MM.1S (cell line): ENCODE results near the gene MANSC4.

Source experiments
- DNase-seq: peaks from one replicate; pipeline ENCODE4 v3.0.0-alpha.2; 2015
- H2AFZ ChIP-seq: fragments of 300-600 bp; sonication (generic); 2 replicates; pipeline ENCODE4 v1.6.0; 2016; ENCODE audit warnings: antibody characterized with exemption, low read length
- H3F3A ChIP-seq: fragments of 300-600 bp; sonication (generic); 2 replicates; pipeline ENCODE4 v1.6.1; 2016; ENCODE audit warnings: mild to moderate bottlenecking, antibody characterized with exemption, low read length, moderate library complexity, mixed read lengths; ENCODE audit not compliant: insufficient read depth
- H3K27ac ChIP-seq: fragments of 300-600 bp; sonication (generic); 2 replicates; pipeline ENCODE4 v1.5.1; 2016; ENCODE audit warnings: mild to moderate bottlenecking, low read length
- H3K27me3 ChIP-seq: fragments of 300-600 bp; sonication (generic); replicated peaks from 2 replicates; pipeline ENCODE4 v1.6.0; 2016; ENCODE audit warnings: low read length; ENCODE audit not compliant: insufficient read depth
- H3K36me3 ChIP-seq: fragments of 300-600 bp; sonication (generic); replicated peaks from 2 replicates; pipeline ENCODE4 v1.6.1; 2016; ENCODE audit warnings: mild to moderate bottlenecking, low read length, mixed read lengths; ENCODE audit not compliant: insufficient read depth
- H3K4me1 ChIP-seq: fragments of 300-600 bp; sonication (generic); 2 replicates; pipeline ENCODE4 v1.6.1; 2016; ENCODE audit warnings: low read length, mixed read lengths
- H3K4me2 ChIP-seq: fragments of 300-600 bp; sonication (generic); 2 replicates; pipeline ENCODE4 v1.6.0; 2016; ENCODE audit warnings: low read depth, low read length
- H3K4me3 ChIP-seq: fragments of 300-600 bp; sonication (generic); 2 replicates; pipeline ENCODE4 v1.5.1; 2016; ENCODE audit warnings: low read length, mixed read lengths
- H3K79me2 ChIP-seq: fragments of 300-600 bp; sonication (generic); 2 replicates; pipeline ENCODE4 v1.6.1; 2016; ENCODE audit warnings: mixed run types, low read length, mixed read lengths
- H3K9ac ChIP-seq: fragments of 300-600 bp; sonication (generic); 2 replicates; pipeline ENCODE4 v1.6.1; 2016; ENCODE audit warnings: low read length, mixed read lengths
- H3K9me2 ChIP-seq: fragments of 300-600 bp; sonication (generic); replicated peaks from 2 replicates; pipeline ENCODE4 v1.6.1; 2016; ENCODE audit warnings: mild to moderate bottlenecking, low read length, mixed read lengths; ENCODE audit not compliant: insufficient read depth
- H3K9me3 ChIP-seq: fragments of 300-600 bp; sonication (generic); replicated peaks from 2 replicates; pipeline ENCODE4 v1.6.1; 2016; ENCODE audit warnings: mild to moderate bottlenecking, low read length, mixed read lengths; ENCODE audit not compliant: insufficient read depth
- H4K20me1 ChIP-seq: fragments of 300-600 bp; sonication (generic); 2 replicates; pipeline ENCODE4 v1.6.1; 2016; ENCODE audit warnings: mild to moderate bottlenecking, low read length, moderate library complexity, mixed read lengths; ENCODE audit not compliant: insufficient read depth
- EZH2 ChIP-seq: fragments of 300-600 bp; sonication (generic); optimal IDR thresholded peaks from 2 replicates; pipeline ENCODE3; 2017; ENCODE audit warnings: low read depth, mild to moderate bottlenecking, antibody characterized with exemption, low read length, mixed read lengths
- EZH2phosphoT487 ChIP-seq: fragments of 300-600 bp; sonication (generic); IDR thresholded peaks from 2 replicates; pipeline ENCODE4 v1.6.1; 2018; ENCODE audit warnings: antibody characterized with exemption, low read length
- TF ChIP-seq, protein P1 (sequence below): fragments of 300-600 bp; sonication (generic); IDR thresholded peaks from 2 replicates; pipeline ENCODE4 v1.5.1; 2016; ENCODE audit warnings: antibody characterized with exemption, low read length, mixed read lengths

Gene MANSC4

GRCh38 chr12:27817766-27818165 is 37.7 kb upstream of the MANSC4 start:
- Histone ChIP-seq H3K9me3 (no peaks in the 10 kb centered on the region), H3K27ac (no peak overlapping the region), H3K9ac (no peak overlapping the region), H3K4me2 (no peak overlapping the region), H3F3A (no peaks in the 10 kb centered on the region), H2AFZ (no peak overlapping the region), H4K20me1 (no peaks in the 10 kb centered on the region), H3K36me3 (no peaks in the 10 kb centered on the region), H3K79me2 (no peaks in the 10 kb centered on the region), H3K4me3 (no peak overlapping the region), H3K9me2 (no peaks in the 10 kb centered on the region), H3K27me3 (no peaks in the 10 kb centered on the region), H3K4me1 (no peaks in the 10 kb centered on the region)
- DNase-seq = no peak
- TF ChIP-seq EZH2 (no peak), EZH2phosphoT487 (no peak)
- TF ChIP-seq, protein P1, sequence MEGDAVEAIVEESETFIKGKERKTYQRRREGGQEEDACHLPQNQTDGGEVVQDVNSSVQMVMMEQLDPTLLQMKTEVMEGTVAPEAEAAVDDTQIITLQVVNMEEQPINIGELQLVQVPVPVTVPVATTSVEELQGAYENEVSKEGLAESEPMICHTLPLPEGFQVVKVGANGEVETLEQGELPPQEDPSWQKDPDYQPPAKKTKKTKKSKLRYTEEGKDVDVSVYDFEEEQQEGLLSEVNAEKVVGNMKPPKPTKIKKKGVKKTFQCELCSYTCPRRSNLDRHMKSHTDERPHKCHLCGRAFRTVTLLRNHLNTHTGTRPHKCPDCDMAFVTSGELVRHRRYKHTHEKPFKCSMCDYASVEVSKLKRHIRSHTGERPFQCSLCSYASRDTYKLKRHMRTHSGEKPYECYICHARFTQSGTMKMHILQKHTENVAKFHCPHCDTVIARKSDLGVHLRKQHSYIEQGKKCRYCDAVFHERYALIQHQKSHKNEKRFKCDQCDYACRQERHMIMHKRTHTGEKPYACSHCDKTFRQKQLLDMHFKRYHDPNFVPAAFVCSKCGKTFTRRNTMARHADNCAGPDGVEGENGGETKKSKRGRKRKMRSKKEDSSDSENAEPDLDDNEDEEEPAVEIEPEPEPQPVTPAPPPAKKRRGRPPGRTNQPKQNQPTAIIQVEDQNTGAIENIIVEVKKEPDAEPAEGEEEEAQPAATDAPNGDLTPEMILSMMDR = no peak

- Histone ChIP-seq H2AFZ (no peak overlapping the region), H3K9me3 (no peaks in the 10 kb centered on the region), H3K4me3 (no peak overlapping the region), H3K79me2 (no peaks in the 10 kb centered on the region), H3K4me2 (no peak overlapping the region), H3K9me2 (no peaks in the 10 kb centered on the region), H3K27ac (no peak overlapping the region), H3K36me3 (no peaks in the 10 kb centered on the region), H3K9ac (no peak overlapping the region), H4K20me1 (no peaks in the 10 kb centered on the region), H3F3A (no peaks in the 10 kb centered on the region), H3K4me1 (no peaks in the 10 kb centered on the region), H3K27me3 (no peaks in the 10 kb centered on the region)
- no peak for DNase-seq
- TF ChIP-seq, protein P1 = no peak
- TF ChIP-seq EZH2phosphoT487 = no peak
- no peak for TF ChIP-seq EZH2
Observed at GRCh38 chr12:27814851-27815591, 35.0 kb upstream of the MANSC4 start.

- Histone ChIP-seq H3K4me3 (no peak overlapping the region), H4K20me1 (no peaks in the 10 kb centered on the region), H3K36me3 (no peaks in the 10 kb centered on the region), H3K9me2 (no peaks in the 10 kb centered on the region), H3K27ac (no peak overlapping the region), H3K79me2 (no peaks in the 10 kb centered on the region), H2AFZ (no peak overlapping the region), H3K4me2 (no peak overlapping the region), H3K9me3 (no peaks in the 10 kb centered on the region), H3K27me3 (no peaks in the 10 kb centered on the region), H3K9ac (no peak overlapping the region), H3K4me1 (no peaks in the 10 kb centered on the region), H3F3A (no peaks in the 10 kb centered on the region)
- no peak for DNase-seq
- TF ChIP-seq EZH2 (no peak), EZH2phosphoT487 (no peak)
- TF ChIP-seq, protein P1 = no peak
Observed at GRCh38 chr12:27814411-27814810, 34.4 kb upstream of the MANSC4 start.
